Neuronal stem cell (in vitro differentiated cells): ENCODE results near the gene TOR1AIP1.

ENCODE experiments used
- DNase-seq: peaks from one replicate; pipeline ENCODE4 v3.0.0-alpha.2; 2013; ENCODE audit warnings: low spot score
- H2AFZ ChIP-seq: one replicate; pipeline ENCODE4 v1.6.1; 2013; ENCODE audit warnings: mild to moderate bottlenecking, low read length, inconsistent platforms
- H2AK5ac ChIP-seq: 2 replicates; pipeline ENCODE4 v1.6.1; 2013; ENCODE audit warnings: low read depth, mild to moderate bottlenecking, inconsistent platforms, low read length, moderate library complexity, mixed read lengths
- H2BK120ac ChIP-seq: 2 replicates; pipeline ENCODE4 v1.6.1; 2013; ENCODE audit warnings: low read depth, mild to moderate bottlenecking, inconsistent platforms, low read length, moderate library complexity, mixed read lengths
- H2BK12ac ChIP-seq: one replicate; pipeline ENCODE4 v1.6.1; 2013; ENCODE audit warnings: low read length, inconsistent platforms
- H2BK15ac ChIP-seq: 2 replicates; pipeline ENCODE4 v1.6.1; 2013; ENCODE audit warnings: mild to moderate bottlenecking, low read length, inconsistent platforms, mixed read lengths
- H2BK5ac ChIP-seq: one replicate; pipeline ENCODE4 v1.6.1; 2013; ENCODE audit warnings: inconsistent platforms, mild to moderate bottlenecking, low read length, moderate library complexity
- H3K14ac ChIP-seq: one replicate; pipeline ENCODE4 v1.6.1; 2013; ENCODE audit warnings: low read length, inconsistent platforms
- H3K18ac ChIP-seq: 2 replicates; pipeline ENCODE4 v1.6.1; 2013; ENCODE audit warnings: low read length, inconsistent platforms
- H3K23ac ChIP-seq: 2 replicates; pipeline ENCODE4 v1.6.1; 2013; ENCODE audit warnings: low read depth, mild to moderate bottlenecking, mixed read lengths, low read length, inconsistent platforms; ENCODE audit not compliant: poor library complexity
- H3K27ac ChIP-seq: replicated peaks from 3 replicates; pipeline ENCODE4 v1.5.1; 2013; ENCODE audit warnings: low read length, inconsistent platforms
- H3K27me3 ChIP-seq, 3 experiments: 2 replicates each; pipeline ENCODE4 v1.6.1; 2013; ENCODE audit warnings: low read length in 3 of 3, mild to moderate bottlenecking in 2 of 3, inconsistent platforms in 1 of 3, low read depth in 1 of 3, mixed read lengths in 1 of 3, moderate library complexity in 1 of 3; ENCODE audit not compliant: control insufficient read depth in 3 of 3, insufficient read depth in 3 of 3
- H3K36me3 ChIP-seq, 2 donors: replicated peaks in 1 of 2; 2 replicates each; pipeline ENCODE4 v1.6.1; 2013; ENCODE audit warnings: low read length in 2 of 2; ENCODE audit not compliant: control insufficient read depth in 2 of 2, insufficient read depth in 2 of 2
- H3K4ac ChIP-seq: 2 replicates; pipeline ENCODE4 v1.6.1; 2013; ENCODE audit warnings: inconsistent platforms, mild to moderate bottlenecking, low read length, moderate library complexity
- H3K4me1 ChIP-seq, 2 donors: 1 replicate in 1 of 2; 2 replicates in 1 of 2; pipeline ENCODE4 v1.6.1; 2013; ENCODE audit warnings: low read length in 2 of 2, low read depth in 1 of 2; ENCODE audit not compliant: control insufficient read depth in 2 of 2, insufficient read depth in 1 of 2
- H3K4me2 ChIP-seq: one replicate; pipeline ENCODE4 v1.6.1; 2013; ENCODE audit warnings: mild to moderate bottlenecking, low read length, inconsistent platforms; ENCODE audit not compliant: insufficient read depth, poor library complexity, severe bottlenecking
- H3K4me3 ChIP-seq, 2 donors: 2 replicates each; pipeline ENCODE4 v1.5.1; 2013; ENCODE audit warnings: low read length in 2 of 2, mild to moderate bottlenecking in 2 of 2, inconsistent platforms in 1 of 2, moderate library complexity in 1 of 2
- H3K79me1 ChIP-seq: one replicate; pipeline ENCODE4 v1.6.1; 2013; ENCODE audit warnings: low read depth, mild to moderate bottlenecking, inconsistent platforms, low read length, moderate library complexity
- H3K9ac ChIP-seq: one replicate; pipeline ENCODE4 v1.6.1; 2013; ENCODE audit warnings: mild to moderate bottlenecking, low read depth, low read length, inconsistent platforms; ENCODE audit not compliant: poor library complexity
- H3K9me3 ChIP-seq, 2 donors: replicated peaks in 1 of 2; 2 replicates each; pipeline versions ENCODE3 to v1.6.1; 2013; ENCODE audit warnings: low read length in 2 of 2, mild to moderate bottlenecking in 2 of 2, inconsistent platforms in 1 of 2, low read depth in 1 of 2, mixed read lengths in 1 of 2, moderate library complexity in 1 of 2; ENCODE audit not compliant: control insufficient read depth in 2 of 2, insufficient read depth in 1 of 2
- H4K8ac ChIP-seq: one replicate; pipeline ENCODE4 v1.6.1; 2013; ENCODE audit warnings: low read depth, mild to moderate bottlenecking, inconsistent platforms, low read length, moderate library complexity
- H4K91ac ChIP-seq: one replicate; pipeline ENCODE4 v1.6.1; 2013; ENCODE audit warnings: low read length, low read depth, mild to moderate bottlenecking, inconsistent platforms; ENCODE audit not compliant: poor library complexity
- whole genome bisulfite sequencing, 2 donors: extraction: QIAGEN DNeasy Blood & Tissue Kit; methylation state at CpG; one replicate each; pipeline ENCODE4 v1.1.7; 2013; ENCODE audit warnings: missing lambda C conversion rate in 2 of 2, mixed read lengths in 1 of 2; ENCODE audit not compliant: insufficient read length in 2 of 2, insufficient replicate concordance in 1 of 2; ENCODE audit errors: extremely low coverage in 2 of 2; 5-methylcytosine and 5-hydroxymethylcytosine counted together

The TOR1AIP1 gene

GRCh38 chr1:179925302-179925701, 43.2 kb downstream of the TOR1AIP1 start:
- no CpG with 5 or more reads among the region's 5 CpGs for WGBS, 2 donors
- H3K9me3 ChIP-seq: no peaks in the 10 kb centered on the region
- no peaks in the 10 kb centered on the region for H3K27me3 ChIP-seq
- H4K91ac ChIP-seq: no peak overlapping the region
- no peak overlapping the region for H3K23ac ChIP-seq
- H4K8ac ChIP-seq: no peak overlapping the region
- no peak overlapping the region for H3K4me2 ChIP-seq
- H3K27ac ChIP-seq: no peak overlapping the region
- H2BK12ac ChIP-seq: no peak overlapping the region
- no peak overlapping the region for H2BK5ac ChIP-seq
- no peak overlapping the region for H3K4me3 ChIP-seq
- no peak overlapping the region for H2AFZ ChIP-seq
- H3K79me1 ChIP-seq: no peaks in the 10 kb centered on the region
- H3K18ac ChIP-seq: no peak overlapping the region
- H2AK5ac ChIP-seq: no peak overlapping the region
- H3K36me3 ChIP-seq: no peaks in the 10 kb centered on the region
- no peak overlapping the region for H3K4ac ChIP-seq
- no peak overlapping the region for H2BK15ac ChIP-seq
- no peak for DNase-seq
- no peak overlapping the region for H3K14ac ChIP-seq
- H3K9ac ChIP-seq: no peak overlapping the region
- H2BK120ac ChIP-seq: no peak overlapping the region
- peaks cover 4 to 7% of the 10 kb centered on the region in 2 donors for H3K4me1 ChIP-seq

- Histone ChIP-seq H3K4me2 (no peak overlapping the region), H3K36me3 (no peaks in the 10 kb centered on the region), H2BK12ac (no peak overlapping the region), H4K91ac (no peak overlapping the region), H3K4me1 (peaks cover 4 to 7% of the 10 kb centered on the region in 2 donors), H2AFZ (no peak overlapping the region), H3K27ac (no peak overlapping the region), H3K9me3 (no peaks in the 10 kb centered on the region), H3K79me1 (no peaks in the 10 kb centered on the region), H3K14ac (no peak overlapping the region), H3K23ac (no peak overlapping the region), H3K18ac (no peak overlapping the region), H2BK15ac (no peak overlapping the region), H2AK5ac (no peak overlapping the region), H2BK120ac (no peak overlapping the region), H3K27me3 (no peaks in the 10 kb centered on the region), H3K4ac (no peak overlapping the region), H3K9ac (no peak overlapping the region), H4K8ac (no peak overlapping the region), H2BK5ac (no peak overlapping the region), H3K4me3 (no peak overlapping the region)
- WGBS, 2 donors: no CpG with 5 or more reads among the region's 4 CpGs
- DNase-seq: no peak
Observed at GRCh38 chr1:179925922-179926849, 44.1 kb downstream of the TOR1AIP1 start.

- no peak overlapping the region for H3K4me2 ChIP-seq
- no peak overlapping the region for H2BK5ac ChIP-seq
- H4K91ac ChIP-seq: no peak overlapping the region
- no peaks in the 10 kb centered on the region for H3K27me3 ChIP-seq
- no peak overlapping the region for H2AK5ac ChIP-seq
- H3K4me1 ChIP-seq: peaks cover 3 to 4% of the 10 kb centered on the region in 2 donors
- H2BK120ac ChIP-seq: no peak overlapping the region
- no peak overlapping the region for H3K9ac ChIP-seq
- H3K23ac ChIP-seq: no peak overlapping the region
- DNase-seq: no peak
- no peak overlapping the region for H3K14ac ChIP-seq
- no peak overlapping the region for H2BK15ac ChIP-seq
- no peak overlapping the region for H2AFZ ChIP-seq
- no peak overlapping the region for H3K18ac ChIP-seq
- no peak overlapping the region for H2BK12ac ChIP-seq
- H3K4me3 ChIP-seq: no peak overlapping the region
- no CpG with 5 or more reads among the region's 3 CpGs for whole genome bisulfite sequencing, 2 donors
- H3K79me1 ChIP-seq: no peaks in the 10 kb centered on the region
- no peaks in the 10 kb centered on the region for H3K9me3 ChIP-seq
- H3K27ac ChIP-seq: no peak overlapping the region
- H4K8ac ChIP-seq: no peak overlapping the region
- no peaks in the 10 kb centered on the region for H3K36me3 ChIP-seq
- no peak overlapping the region for H3K4ac ChIP-seq
Observed at GRCh38 chr1:179926850-179927205, 44.7 kb downstream of the TOR1AIP1 start.

GRCh38 chr1:179929955-179930798, 48.1 kb downstream of the TOR1AIP1 start:
- Histone ChIP-seq H2AK5ac (no peak overlapping the region), H3K23ac (no peak overlapping the region), H3K27me3 (no peaks in the 10 kb centered on the region), H3K27ac (no peak overlapping the region), H2BK15ac (no peak overlapping the region), H3K14ac (no peak overlapping the region), H3K36me3 (no peaks in the 10 kb centered on the region), H2AFZ (no peak overlapping the region), H2BK5ac (no peak overlapping the region), H2BK12ac (no peak overlapping the region), H3K4me1 (no peaks in the 10 kb centered on the region), H3K9ac (no peak overlapping the region), H4K8ac (no peak overlapping the region), H4K91ac (no peak overlapping the region), H3K4ac (no peak overlapping the region), H3K4me3 (no peak overlapping the region), H3K79me1 (no peaks in the 10 kb centered on the region), H3K4me2 (no peak overlapping the region), H3K9me3 (no peaks in the 10 kb centered on the region), H3K18ac (no peak overlapping the region), H2BK120ac (no peak overlapping the region)
- DNase-seq: no peak
- WGBS, 2 donors: no CpG with 5 or more reads among the region's 2 CpGs
